HepG2 (cell line): ENCODE results near the gene CATSPERD. TPM values are rescaled to one million over a fixed set of nuclear protein-coding genes. Genes with fewer than 3 reads are reported as not detected.

ENCODE experiments used
- FOXM1 ChIP-seq: sonication (generic); formaldehyde crosslinking; IDR thresholded peaks from 2 replicates; pipeline ENCODE4 v1.5.0; 2020; ENCODE audit warnings: missing genetic modification reagents
- HMGXB3 ChIP-seq: sonication (generic); formaldehyde crosslinking; IDR thresholded peaks from 2 replicates; pipeline ENCODE4 v1.4.0; 2020; ENCODE audit warnings: missing genetic modification reagents, borderline replicate concordance
- MYPOP ChIP-seq: sonication (generic); formaldehyde crosslinking; IDR thresholded peaks from 2 replicates; pipeline ENCODE4 v1.8.1; 2023; ENCODE audit warnings: mild to moderate bottlenecking, moderate library complexity, missing genetic modification reagents
- SMAD1 ChIP-seq: sonication (generic); formaldehyde crosslinking; IDR thresholded peaks from 2 replicates; pipeline ENCODE4 v1.4.0; 2020; ENCODE audit warnings: missing genetic modification reagents, low read depth, mild to moderate bottlenecking, borderline replicate concordance
- TIGD3 ChIP-seq: sonication (generic); formaldehyde crosslinking; IDR thresholded peaks from 2 replicates; pipeline ENCODE4 v1.5.1; 2020; ENCODE audit warnings: mild to moderate bottlenecking, missing genetic modification reagents, borderline replicate concordance
- ZBTB38 ChIP-seq: sonication (generic); formaldehyde crosslinking; IDR thresholded peaks from 2 replicates; pipeline ENCODE4 v1.5.1; 2020; ENCODE audit warnings: mild to moderate bottlenecking, missing genetic modification reagents
- ZBTB40 ChIP-seq, 2 experiments: fragments of 450-650 bp in 1 of 2; sonication (generic) in 1 of 2; formaldehyde crosslinking in 1 of 2; IDR thresholded peaks; 2 replicates each; pipeline versions ENCODE4 v1.6.1 to v1.8.0; 2016 to 2022; ENCODE audit warnings: antibody characterized with exemption in 1 of 2, mild to moderate bottlenecking in 1 of 2, missing genetic modification reagents in 1 of 2
- ZNF160 ChIP-seq: sonication (generic); formaldehyde crosslinking; IDR thresholded peaks from 2 replicates; pipeline ENCODE4 v1.8.0; 2022; ENCODE audit warnings: mild to moderate bottlenecking, inconsistent platforms, missing genetic modification reagents
- ZNF331 ChIP-seq: sonication (generic); formaldehyde crosslinking; IDR thresholded peaks from 2 replicates; pipeline ENCODE4 v1.4.0; 2020; ENCODE audit warnings: missing genetic modification reagents
- ZNF577 ChIP-seq: sonication (generic); formaldehyde crosslinking; IDR thresholded peaks from 2 replicates; pipeline ENCODE4 v1.4.0; 2020; ENCODE audit warnings: mild to moderate bottlenecking, low read depth, missing genetic modification reagents, borderline replicate concordance
- polyA plus RNA-seq, 8 experiments: library from polyadenylated mRNA; depleted of rRNA in 3 of 8; stranded (reverse) in 7 of 8; unstranded in 1 of 8; fragments of >200 nt; fragmentation: Illumina TruSeq in 4 of 8; extraction: Trizol in 4 of 8; gene quantifications; 2 replicates each; pipeline versions ENCODE4 v1.2.1 to v1.2.3, GENCODE V29; 2011 to 2016; ENCODE audit warnings: low read depth in 4 of 8, missing spikeins in 1 of 8, mixed read lengths in 1 of 8; ENCODE audit not compliant: insufficient read depth in 1 of 8
- total RNA-seq, 5 experiments: library from RNA; depleted of rRNA; stranded (reverse); fragments of >200 nt; fragmentation: Illumina TruSeq; extraction: Trizol; gene quantifications; 2 replicates each; pipeline ENCODE4 v1.2.3, GENCODE V29; 2016; ENCODE audit warnings: low read depth in 1 of 5

CATSPERD gene
- total and polyA plus RNA-seq, 2 of the 13 experiments (the other 11 are each of a cell fraction or from before 2014, with no cell fraction given) = 0.04 TPM; not detected in 1

- TF ChIP-seq ZBTB40 (IDR thresholded peaks at IDR 0.05) (no peak), ZBTB40 (CRISPR knock-in tag; IDR thresholded peaks at IDR 0.05) (no peak; the same call in 1 of the 2 replicates), ZNF577 (CRISPR knock-in tag) (no peak), HMGXB3 (CRISPR knock-in tag) (no peak), FOXM1 (CRISPR knock-in tag) (no peak), ZBTB38 (peak; percentile 65; the same call in 1 of the 2 replicates), ZNF331 (peak; percentile 25; the same call in 1 of the 2 replicates), SMAD1 (no peak), ZNF160 (CRISPR knock-in tag) (no peak), TIGD3 (no peak), MYPOP (CRISPR knock-in tag) (no peak)
These were observed 79.1 kb downstream of the CATSPERD start (continued) for GRCh38 chr19:5799247-5800241.
